Neural crest cell (in vitro differentiated cells): Measurements from ENCODE around the gene SPATA13. TPM values are rescaled to one million over a fixed set of nuclear protein-coding genes. Genes with fewer than 3 reads are reported as not detected.
"Not testable (repeated sequence)": the region's sequence is repeated elsewhere in the genome, so short reads cannot be mapped to it uniquely, and the experiment has no call there.

Experiments
- DNase-seq: peaks from one replicate; pipeline ENCODE4 v3.0.0; 2021; ENCODE audit warnings: low read depth, mixed read lengths, low spot score
- H3K27ac Mint-ChIP-seq: one replicate; pipeline ENCODE4 v1.8.0; 2021; ENCODE audit warnings: mild to moderate bottlenecking, mixed read lengths; ENCODE audit not compliant: unreplicated experiment
- H3K27me3 Mint-ChIP-seq: 2 replicates; pipeline ENCODE4 v1.8.0; 2021; ENCODE audit warnings: low read depth, mild to moderate bottlenecking, mixed read lengths
- H3K36me3 Mint-ChIP-seq: 2 replicates; pipeline ENCODE4 v1.8.0; 2021; ENCODE audit warnings: low read depth, mild to moderate bottlenecking, mixed read lengths
- H3K4me1 Mint-ChIP-seq: 2 replicates; pipeline ENCODE4 v1.8.0; 2021; ENCODE audit warnings: mixed read lengths
- H3K4me3 Mint-ChIP-seq: one replicate; pipeline ENCODE4 v1.8.0; 2021; ENCODE audit warnings: mild to moderate bottlenecking, mixed read lengths
- H3K9me3 Mint-ChIP-seq: 2 replicates; pipeline ENCODE4 v1.8.0; 2021; ENCODE audit warnings: mixed read lengths
- total RNA-seq: library from RNA; stranded (reverse); gene quantifications from 2 replicates; pipeline ENCODE4 v1.2.1, GENCODE V29; 2021
- TF ChIP-seq, protein P1 (sequence below): fragments of 200-600 bp; sonication (generic); conservative IDR thresholded peaks from 2 replicates; pipeline ENCODE4 v1.5.0; 2021; ENCODE audit warnings: antibody characterized with exemption, mild to moderate bottlenecking

SPATA13 gene
- total RNA-seq, 1 donor from 2014 or later = 45.8 TPM

- H3K36me3 Mint-ChIP-seq = peaks cover 5% of the 10 kb centered on the region
- H3K27me3 Mint-ChIP-seq = no peaks in the 10 kb centered on the region
- H3K27ac Mint-ChIP-seq = no peak overlapping the region
- H3K9me3 Mint-ChIP-seq = no peaks in the 10 kb centered on the region
- peaks cover 53% of the 10 kb centered on the region for H3K4me1 Mint-ChIP-seq
- TF ChIP-seq, protein P1, sequence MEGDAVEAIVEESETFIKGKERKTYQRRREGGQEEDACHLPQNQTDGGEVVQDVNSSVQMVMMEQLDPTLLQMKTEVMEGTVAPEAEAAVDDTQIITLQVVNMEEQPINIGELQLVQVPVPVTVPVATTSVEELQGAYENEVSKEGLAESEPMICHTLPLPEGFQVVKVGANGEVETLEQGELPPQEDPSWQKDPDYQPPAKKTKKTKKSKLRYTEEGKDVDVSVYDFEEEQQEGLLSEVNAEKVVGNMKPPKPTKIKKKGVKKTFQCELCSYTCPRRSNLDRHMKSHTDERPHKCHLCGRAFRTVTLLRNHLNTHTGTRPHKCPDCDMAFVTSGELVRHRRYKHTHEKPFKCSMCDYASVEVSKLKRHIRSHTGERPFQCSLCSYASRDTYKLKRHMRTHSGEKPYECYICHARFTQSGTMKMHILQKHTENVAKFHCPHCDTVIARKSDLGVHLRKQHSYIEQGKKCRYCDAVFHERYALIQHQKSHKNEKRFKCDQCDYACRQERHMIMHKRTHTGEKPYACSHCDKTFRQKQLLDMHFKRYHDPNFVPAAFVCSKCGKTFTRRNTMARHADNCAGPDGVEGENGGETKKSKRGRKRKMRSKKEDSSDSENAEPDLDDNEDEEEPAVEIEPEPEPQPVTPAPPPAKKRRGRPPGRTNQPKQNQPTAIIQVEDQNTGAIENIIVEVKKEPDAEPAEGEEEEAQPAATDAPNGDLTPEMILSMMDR = no peak
- H3K4me3 Mint-ChIP-seq = no peak overlapping the region
- DNase-seq = no peak
Measured at GRCh38 chr13:24214528-24214927, 54.0 kb downstream of the SPATA13 start.

- TF ChIP-seq, protein P1 = no peak
- DNase-seq = no peak
- Mint-ChIP-seq H3K27me3 (no peaks in the 10 kb centered on the region), H3K9me3 (no peaks in the 10 kb centered on the region), H3K27ac (no peak overlapping the region), H3K36me3 (peaks cover 3% of the 10 kb centered on the region), H3K4me1 (peaks cover 57% of the 10 kb centered on the region), H3K4me3 (no peak overlapping the region)
Measured at GRCh38 chr13:24215126-24215525, 54.6 kb downstream of the SPATA13 start.

DNA sequence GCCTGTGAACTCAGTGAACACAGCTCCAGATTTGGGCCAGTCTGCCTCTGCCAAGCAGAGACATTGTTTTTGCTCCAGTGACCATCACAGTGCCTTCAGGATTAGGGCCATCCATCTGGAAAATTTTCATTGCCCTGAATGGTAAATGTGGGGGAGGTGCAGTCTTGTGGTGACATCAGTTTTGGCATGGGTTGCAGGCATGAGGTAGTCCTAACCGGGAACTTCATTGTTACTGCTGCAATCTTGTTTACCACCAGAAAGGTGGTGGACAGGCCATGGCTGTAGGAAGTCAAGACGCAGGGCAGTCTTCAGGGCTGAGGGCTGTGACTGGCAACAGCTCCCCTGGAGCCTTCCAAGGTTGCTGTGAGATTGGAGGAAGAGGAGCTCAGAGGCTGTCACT lies 55.2 kb downstream of the SPATA13 start:
- H3K9me3 Mint-ChIP-seq = no peaks in the 10 kb centered on the region
- peaks cover 3% of the 10 kb centered on the region for H3K36me3 Mint-ChIP-seq
- H3K27me3 Mint-ChIP-seq = no peaks in the 10 kb centered on the region
- no peak overlapping the region for H3K4me3 Mint-ChIP-seq
- H3K4me1 Mint-ChIP-seq = peaks cover 63% of the 10 kb centered on the region
- no peak for DNase-seq
- TF ChIP-seq, protein P1 = no peak
- no peak overlapping the region for H3K27ac Mint-ChIP-seq

GRCh38 chr13:24216176-24216575 lies 55.7 kb downstream of the SPATA13 start:
- no peak overlapping the region for H3K27ac Mint-ChIP-seq
- DNase-seq = no peak
- no peaks in the 10 kb centered on the region for H3K27me3 Mint-ChIP-seq
- H3K4me1 Mint-ChIP-seq = peaks cover 67% of the 10 kb centered on the region
- H3K4me3 Mint-ChIP-seq = no peak overlapping the region
- H3K36me3 Mint-ChIP-seq = peaks cover 4% of the 10 kb centered on the region
- TF ChIP-seq, protein P1 = no peak
- H3K9me3 Mint-ChIP-seq = no peaks in the 10 kb centered on the region

DNA sequence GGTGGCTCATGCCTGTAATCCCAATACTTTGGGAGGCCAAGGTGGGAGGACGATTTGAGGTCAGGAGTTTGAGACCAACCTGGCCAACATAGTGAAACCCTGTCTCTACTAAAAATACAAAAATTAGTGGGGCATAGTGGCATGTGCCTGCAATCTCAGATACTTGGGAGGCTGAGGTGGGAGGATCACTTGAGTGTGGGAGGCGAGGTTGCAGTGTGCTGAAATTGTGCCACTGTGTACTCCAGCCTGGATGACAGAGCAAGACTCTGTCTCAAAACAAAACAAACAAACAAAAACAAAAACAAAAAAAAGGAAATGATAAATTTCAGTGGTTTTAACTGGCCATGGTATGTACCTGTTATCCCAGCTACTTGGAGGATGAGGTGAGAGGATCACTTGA lies 56.3 kb downstream of the SPATA13 start:
- H3K27ac Mint-ChIP-seq = peak overlapping the region; percentile 6
- H3K36me3 Mint-ChIP-seq, H3K4me3 Mint-ChIP-seq, H3K9me3 Mint-ChIP-seq, DNase-seq, H3K27me3 Mint-ChIP-seq: not testable (repeated sequence)
- peaks cover 73% of the 10 kb centered on the region for H3K4me1 Mint-ChIP-seq

DNA sequence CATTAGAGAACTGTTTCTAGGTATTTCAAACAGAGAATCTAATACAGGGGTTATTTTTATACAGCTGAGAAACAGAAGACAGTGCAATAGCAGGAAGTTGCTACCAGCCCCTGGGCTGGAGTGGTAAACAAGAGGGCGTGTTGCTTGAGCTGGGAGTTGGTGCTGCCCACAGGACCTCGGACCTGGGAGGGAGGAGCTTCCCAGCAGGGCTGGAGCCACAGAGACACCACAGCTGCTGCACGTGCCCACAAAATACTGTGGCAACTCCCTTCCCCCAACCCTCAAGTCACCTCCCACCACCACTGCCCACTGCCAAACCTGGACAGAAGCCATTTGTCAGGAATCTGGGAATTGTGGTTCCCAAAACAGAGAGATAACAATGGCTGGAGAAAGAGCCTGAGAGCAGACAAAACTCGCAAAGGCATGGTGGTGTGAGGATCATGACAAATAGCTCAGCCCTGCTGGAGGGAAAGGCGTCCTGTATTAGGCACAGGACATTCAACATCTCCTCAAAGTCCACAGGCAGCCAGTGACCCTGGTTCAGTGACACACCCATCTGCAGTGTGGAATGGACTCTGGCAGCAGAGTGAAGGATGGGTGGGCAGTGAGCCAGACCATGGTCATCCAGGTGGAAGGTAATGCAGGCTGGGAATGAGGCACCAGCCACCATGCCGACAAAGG lies 57.2 kb downstream of the SPATA13 start:
- no peak for DNase-seq
- TF ChIP-seq, protein P1 = no peak
- peaks cover 3% of the 10 kb centered on the region for H3K36me3 Mint-ChIP-seq
- no peak overlapping the region for H3K4me3 Mint-ChIP-seq
- peaks cover 70% of the 10 kb centered on the region for H3K4me1 Mint-ChIP-seq
- H3K27me3 Mint-ChIP-seq = no peaks in the 10 kb centered on the region
- H3K27ac Mint-ChIP-seq = peak overlapping the region; percentile 45
- no peaks in the 10 kb centered on the region for H3K9me3 Mint-ChIP-seq
